Activated naive CD4-positive, alpha-beta T cell treated with anti-CD3 and anti-CD28 coated beads, Interleukin-2, amount 50 U/mL, for 16 hours (primary cell): ENCODE measurements around the gene TCF3.

Experiments
- DNase-seq: peaks from one replicate; pipeline ENCODE4 v3.0.0-alpha.2; 2020

TCF3 gene

DNA sequence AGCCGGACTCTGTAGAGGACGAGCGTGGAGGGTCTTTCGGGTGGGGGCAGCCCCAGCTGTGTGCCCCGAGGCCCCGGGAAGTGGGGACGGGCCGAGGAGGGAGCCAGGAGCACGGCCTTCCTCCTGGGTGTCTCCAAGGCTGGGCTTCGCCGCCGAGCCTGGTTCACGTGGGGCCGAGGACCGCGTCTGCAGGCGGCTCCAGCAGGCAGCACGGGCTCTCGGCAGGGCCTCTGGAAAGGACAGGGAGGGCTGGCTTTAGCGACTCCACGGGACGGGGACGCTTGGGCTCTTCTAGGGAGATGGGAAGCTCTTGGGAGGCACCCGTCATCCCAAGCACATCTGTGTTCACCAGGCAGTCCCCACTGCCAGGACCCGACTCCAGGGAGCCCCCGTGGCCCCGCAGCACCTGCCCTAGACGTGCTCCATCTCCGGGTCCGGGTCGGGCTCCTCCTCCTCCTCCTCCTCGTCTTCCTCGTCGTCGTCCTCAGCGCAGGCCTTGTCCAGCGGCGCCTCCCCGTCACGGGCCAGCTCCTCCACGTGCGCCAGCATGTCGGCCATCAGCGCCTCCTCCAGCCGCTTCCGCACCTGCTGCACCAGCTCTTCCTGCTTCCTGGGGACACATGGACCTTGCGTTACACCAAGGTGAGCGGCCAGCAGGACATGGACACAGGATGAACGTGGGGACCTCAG lies 74.3 kb downstream of the TCF3 start:
- no peak for DNase-seq

DNA sequence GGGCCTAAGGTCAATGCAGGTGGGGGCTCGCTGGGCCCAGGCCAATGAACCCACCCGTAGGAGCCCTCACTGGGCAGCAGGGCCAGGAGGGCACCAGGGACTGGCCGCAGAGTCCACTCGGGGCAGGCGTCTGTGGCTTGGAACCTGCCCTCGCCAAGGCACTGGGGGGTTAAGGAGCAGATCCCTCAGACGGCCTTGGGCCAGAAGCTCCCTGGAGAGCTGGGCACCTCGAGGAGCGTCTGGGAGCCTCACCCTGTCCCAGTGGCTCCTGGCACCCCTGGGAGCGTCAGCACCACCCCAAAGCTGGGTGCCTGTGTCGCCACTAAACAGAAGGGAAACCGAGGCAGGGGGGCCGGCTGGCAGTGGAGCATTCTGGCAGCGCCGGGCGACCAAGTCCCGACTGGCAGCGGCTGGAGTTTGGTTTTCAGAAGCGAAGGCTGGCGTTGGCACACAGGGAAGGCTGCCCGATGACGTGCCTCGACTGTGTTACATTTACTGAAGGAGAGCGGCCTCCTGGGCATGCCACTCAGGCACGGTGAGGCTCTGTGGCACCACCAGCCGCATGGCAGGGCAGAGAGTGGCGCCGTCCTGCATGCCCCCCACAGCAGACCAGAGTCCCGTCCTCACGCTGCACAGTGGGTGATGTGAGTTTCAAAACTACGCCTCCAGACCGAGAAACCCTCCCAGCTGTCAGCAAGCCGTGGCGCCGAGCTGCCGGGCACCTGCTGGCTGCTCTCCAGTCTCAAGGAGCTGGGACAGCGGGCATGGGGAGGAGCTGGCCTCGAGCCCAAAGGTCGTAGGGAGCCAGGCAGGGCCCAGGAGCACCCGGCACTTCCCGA lies 75.1 kb downstream of the TCF3 start:
- DNase-seq, result no peak

DNA sequence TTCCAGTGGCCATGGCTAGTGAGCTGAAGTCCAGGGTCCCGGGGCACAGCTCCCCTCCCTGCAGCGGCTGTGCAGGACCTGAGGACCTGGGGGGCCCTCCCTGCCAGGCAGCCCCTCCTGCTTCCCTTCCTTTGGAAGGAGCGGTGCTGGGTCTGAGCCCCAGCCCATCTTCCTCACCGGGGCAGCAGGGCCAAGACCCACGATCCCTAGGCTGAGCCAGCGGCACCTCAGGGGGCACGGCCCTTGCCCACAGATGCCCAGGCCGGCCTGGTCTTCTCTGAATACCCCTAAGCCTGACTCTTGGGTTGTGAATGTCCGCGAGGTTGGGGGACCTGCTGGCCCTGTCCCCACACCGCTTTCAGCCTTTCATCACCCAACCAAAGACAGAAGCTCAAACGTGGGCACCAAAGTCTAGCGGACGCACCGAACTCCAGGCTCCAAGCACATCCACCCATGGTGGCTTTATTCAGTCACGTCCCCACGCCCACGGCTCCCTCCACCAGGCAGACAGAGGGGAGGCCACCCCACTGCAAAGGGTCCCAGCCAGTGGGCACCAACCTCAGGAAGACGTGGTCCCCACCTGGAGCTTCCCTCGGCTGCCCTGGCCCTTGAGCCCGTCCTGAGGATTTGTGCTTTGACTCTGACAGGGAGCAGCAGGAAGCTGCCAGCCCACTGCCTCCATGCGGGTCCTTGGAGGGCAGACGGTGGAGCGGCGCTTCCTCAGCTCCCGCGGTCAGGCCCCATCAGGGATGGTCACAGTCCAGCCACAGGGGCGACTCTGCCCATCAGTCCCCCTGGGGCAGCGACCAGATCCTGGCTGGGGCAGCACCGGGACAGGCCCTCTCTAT lies 75.9 kb downstream of the TCF3 start:
- DNase-seq, result no peak

GRCh38 chr19:1575323-1576241 lies 76.8 kb downstream of the TCF3 start:
- DNase-seq, result no peak

GRCh38 chr19:1574354-1575136 lies 77.9 kb downstream of the TCF3 start:
- DNase-seq, result no peak

DNA sequence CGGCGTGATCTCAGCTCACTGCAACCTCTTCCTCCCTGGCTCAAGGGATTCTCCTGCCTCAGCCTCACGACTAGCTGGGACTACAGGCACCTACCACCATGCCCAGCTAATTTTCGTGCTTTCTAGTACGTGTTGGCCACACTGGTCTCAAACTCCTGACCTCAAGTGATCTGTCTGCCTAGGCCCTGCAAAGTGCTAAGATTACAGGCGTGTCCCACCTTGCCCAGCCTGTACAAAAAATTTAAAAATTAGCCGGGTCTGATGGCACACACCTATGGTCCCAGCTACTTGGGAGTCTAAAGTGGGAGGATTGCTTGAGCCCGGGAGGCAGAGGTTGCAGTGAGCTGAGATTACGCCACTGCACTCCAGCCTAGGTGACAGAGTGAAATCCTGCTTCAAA lies 79.6 kb downstream of the TCF3 start:
- DNase-seq, result no peak

DNA sequence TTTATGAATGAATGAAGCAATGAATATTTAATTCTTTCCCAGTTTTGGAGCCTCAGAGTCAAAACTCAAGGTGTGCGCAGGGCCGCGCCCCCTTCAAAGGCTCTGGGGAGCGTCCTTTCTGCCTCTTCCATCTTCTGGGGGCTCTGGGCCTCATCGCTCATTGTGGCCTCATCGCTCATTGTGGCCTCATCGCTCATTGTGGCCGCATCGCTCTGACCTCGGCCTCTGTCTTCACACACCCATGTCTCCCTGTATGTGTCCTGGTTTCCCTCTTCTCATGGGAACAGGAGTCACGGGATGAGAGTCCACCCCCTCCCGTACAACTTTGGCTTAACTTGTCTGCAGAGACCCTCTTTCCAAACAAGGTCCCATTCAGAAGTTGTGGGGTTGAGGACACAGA lies 81.1 kb downstream of the TCF3 start:
- no peak for DNase-seq

DNA sequence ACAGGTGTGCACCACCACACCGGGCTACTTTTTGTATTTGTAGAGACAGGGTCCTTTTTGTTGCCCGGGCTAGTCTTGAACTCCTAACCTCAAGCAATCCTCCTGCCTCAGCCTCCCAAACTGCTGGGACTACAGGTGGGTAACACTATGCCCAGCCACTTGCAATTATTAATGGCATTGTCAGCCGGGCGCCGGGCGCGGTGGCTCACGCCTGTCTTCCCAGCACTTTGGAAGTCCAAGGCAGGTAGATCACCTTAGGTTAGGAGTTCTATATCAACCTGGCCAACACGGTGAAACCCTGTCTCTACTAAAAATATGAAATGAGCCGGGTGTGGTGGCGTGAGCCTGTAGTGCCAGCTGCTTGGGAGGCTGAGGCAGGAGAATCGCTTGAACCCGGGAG lies 81.6 kb downstream of the TCF3 start:
- no peak for DNase-seq

- no peak for DNase-seq
Observed at GRCh38 chr19:1569997-1570396, 82.4 kb downstream of the TCF3 start.

DNA sequence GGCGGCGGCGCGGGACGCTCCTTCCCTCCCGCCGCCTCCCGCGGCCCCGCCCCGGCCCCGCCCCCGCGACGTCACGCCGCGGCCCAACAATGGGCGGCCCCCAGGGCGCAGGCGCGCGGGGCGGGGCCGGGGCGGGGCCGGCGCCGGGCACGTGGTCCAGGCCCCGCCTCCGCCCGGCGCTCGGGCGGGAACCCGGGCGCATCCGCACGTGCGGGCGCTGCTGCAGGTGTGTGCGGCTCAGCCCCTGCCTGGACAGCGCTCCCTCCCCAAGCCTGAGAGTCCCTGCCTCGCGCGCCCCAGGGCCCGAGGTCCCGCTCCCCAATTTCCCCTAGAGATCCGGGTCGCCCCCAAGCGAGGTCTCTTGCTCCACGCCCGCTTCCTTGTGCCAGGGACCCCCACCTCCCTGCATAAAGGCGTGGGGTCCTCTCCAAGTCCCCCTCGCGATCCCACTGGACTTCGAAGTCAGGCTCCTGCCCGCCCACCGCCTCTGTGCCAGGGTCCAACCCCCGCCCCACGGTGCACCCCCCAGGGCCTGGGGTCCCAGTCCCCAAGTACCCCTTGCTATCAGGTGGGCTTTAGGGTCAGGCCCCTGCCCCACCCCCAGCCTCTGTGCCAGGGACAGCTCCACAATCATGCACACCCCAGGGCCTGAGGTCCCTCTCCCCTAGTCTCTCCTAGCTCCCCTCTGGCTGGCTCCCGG lies 83.9 kb downstream of the TCF3 start, which contains the start of gene MEX3D:
Gene MEX3D (minus strand): TSS at position 6 of the 700 bp plus-strand sequence. CDS start 267 bp downstream, outside the sequence.
- peak; percentile 85 for DNase-seq

GRCh38 chr19:1567848-1568227 lies 84.6 kb downstream of the TCF3 start:
- DNase-seq, result no peak

GRCh38 chr19:1567116-1567847 lies 85.1 kb downstream of the TCF3 start:
- DNase-seq, result no peak

DNA sequence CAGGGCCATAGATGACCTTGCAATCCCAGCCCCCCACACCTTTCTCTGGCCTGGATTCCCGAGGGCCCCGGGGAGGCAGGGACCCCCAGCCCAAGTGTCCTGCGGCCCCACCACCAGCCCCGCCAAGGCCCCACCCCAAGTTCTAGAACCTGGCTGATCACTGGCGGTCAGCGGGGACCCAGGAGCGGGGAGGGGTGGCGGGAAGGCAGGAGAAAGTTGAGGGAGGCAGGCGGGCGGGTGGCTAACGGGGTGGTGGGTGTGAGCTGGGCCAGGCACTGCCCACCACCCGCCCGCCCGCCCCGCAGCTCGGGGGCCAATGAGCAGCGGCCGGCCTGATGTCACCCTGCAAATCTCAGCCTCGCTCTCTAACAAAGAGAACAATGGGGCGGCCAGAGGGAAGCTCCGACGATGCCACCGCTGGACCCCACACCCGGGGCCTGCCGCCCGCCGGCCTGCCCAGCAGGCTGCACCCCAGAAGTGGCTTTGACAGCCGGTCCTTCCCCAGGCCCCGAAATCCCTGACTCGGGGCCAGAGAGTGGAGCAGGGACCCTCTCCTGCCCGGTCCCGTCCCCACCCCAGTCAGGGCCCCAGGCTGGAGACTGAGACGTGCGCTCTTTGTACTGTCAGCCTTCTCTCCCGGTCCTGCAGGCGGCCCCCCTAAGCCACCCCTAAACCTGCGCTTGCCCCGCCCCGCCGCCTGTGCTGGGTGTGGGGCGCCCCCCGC lies 85.9 kb downstream of the TCF3 start:
- no peak for DNase-seq

DNA sequence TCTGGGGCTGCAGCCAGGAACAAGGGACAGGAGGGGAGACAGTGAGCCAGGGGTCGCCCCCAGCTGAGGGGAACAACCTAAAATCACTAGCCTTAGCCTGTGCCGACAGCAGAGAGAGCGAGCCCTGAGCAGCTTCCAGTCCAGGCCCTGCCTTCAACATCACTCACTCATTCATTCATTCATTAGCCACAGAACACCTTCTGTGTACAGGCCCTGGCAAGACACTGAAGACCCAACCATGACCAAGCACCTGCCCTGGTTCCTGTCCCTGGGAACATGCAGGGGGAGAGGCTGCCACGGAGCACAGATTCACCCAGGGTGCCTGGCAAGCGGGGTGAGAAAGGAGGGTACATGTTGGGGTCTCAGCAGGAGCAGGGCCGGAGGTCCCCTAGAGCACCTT lies 89.2 kb downstream of the TCF3 start:
- no peak for DNase-seq

GRCh38 chr19:1561236-1561842 lies 91.1 kb downstream of the TCF3 start:
- DNase-seq, result no peak

- DNase-seq, result no peak
Observed at GRCh38 chr19:1560286-1560882, 92.0 kb downstream of the TCF3 start.
